WI38 (cell line): ENCODE data around the gene NHERF2.

Experiments
- H3K4me3 ChIP-seq: 2 replicates; pipeline ENCODE4 v1.5.1; 2011; ENCODE audit warnings: low read depth, mild to moderate bottlenecking, control low read depth, low read length
- CTCF ChIP-seq: IDR thresholded peaks from 2 replicates; pipeline ENCODE4 v1.5.1; 2012; ENCODE audit warnings: low read depth, mild to moderate bottlenecking, control low read depth, low read length

NHERF2 gene

DNA sequence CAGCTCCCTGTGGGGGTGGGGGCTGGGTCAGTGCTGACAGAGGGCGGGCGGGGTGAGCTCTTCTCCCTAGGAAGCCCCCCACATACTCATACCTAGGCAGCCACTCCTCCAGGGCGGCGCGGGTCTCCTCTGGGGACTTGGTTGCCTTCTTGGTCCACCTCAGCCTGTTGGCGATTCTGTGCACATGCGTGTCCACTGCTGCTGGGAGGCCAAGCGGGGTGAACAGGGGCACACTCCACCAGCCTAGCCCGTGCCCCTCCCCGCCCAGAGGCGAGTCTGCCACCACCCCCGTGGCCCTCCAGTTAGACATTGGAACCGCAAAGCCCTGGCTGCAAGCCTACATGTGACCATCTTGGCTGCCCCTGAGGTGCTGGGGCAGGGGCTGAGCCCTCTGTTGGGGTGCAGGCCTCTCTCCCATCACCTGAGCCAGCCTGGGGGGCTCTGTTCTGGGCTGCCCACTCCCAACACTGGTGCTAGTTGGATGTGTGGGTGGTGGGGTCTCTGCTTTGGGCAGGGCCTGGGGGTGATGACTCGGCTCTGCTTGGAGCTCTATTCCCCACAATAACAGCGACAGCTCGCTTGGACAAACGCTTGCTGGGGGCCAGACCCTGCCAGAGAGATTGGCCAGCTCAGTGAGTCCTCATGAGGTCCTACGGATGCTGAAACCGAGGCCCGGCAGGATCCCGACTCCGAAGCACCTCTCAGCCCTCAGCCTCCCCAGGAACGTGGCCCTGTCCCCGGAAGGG lies 13.5 kb downstream of the NHERF2 start:
- H3K4me3 ChIP-seq, result no peak overlapping the region
- TF ChIP-seq CTCF, result no peak

- H3K4me3 ChIP-seq, result no peak overlapping the region
- no peak for TF ChIP-seq CTCF
Observed at GRCh38 chr16:2040787-2041522, 14.3 kb downstream of the NHERF2 start.

DNA sequence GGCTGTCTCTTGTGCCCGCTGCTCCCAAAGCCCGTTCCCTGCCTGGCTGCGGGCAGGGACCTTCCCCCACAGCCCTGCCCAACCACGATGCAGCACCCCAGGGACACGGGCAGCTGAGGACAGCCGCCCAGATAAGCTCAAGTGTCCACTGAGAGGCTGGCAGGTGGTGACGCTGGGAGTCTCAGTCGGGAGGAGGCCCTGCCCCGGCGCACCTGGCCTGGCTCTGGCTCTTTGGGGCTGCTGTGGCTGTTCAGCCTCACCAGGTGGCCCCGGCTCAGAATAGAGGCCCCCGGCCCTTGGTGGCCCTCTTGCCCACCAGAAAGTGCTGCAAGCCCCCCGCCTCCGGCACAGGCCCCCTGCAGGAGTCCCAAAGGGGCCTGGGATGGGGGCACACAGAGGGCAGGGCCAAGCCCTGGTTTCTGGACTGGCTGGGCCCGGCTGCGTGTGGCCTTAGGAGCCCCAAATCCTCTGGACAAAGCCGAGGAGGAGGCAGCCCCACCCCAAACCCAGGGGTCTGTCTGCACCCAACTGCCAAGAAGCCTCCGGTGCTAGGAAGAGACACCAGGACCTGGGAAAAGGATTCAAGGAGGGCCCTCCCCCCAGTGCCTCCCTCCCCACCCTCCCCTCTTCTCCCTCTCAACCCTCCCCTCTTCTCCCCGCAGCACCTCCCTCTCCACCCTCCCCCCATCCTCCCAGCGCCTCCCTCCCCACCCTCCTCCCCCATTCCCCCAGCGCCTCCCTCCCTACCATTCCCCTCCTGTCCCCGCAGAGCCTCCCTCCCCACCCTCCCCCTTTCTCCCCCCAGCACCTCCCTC lies 15.7 kb downstream of the NHERF2 start:
- TF ChIP-seq CTCF, result no peak
- no peak overlapping the region for H3K4me3 ChIP-seq

DNA sequence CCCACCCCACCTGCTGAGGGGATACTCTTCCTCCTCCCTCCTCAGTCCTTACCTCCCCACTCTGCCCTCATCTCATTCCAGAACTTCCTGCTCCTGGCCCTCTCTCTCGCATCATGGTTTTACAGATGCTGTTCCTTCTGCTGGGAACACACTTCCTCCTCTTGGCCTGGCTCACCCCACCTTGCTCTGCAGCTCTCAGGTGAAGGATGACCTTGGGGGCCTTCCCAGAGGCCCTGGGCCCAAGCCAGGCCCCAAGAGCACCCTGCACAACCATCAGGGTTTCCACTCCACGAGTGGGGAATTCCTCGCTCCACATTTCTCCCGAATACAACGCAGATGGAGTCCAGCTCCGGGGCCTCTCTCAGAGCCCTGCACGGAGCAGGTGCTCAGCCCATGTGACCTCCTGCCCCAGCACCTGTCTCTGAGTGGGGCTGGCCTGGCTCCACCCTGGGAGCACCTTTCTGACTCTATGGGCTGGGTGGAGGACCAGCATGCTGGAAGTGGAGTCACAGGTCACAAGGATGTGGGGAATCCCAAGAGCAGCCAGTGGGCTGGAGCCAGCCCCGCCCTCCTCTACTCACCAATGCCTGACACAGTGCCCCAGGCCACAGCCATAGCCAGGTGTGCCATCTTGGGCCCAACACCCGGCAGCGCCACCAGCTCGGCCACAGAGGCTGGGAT lies 16.4 kb downstream of the NHERF2 start:
- no peak overlapping the region for H3K4me3 ChIP-seq
- TF ChIP-seq CTCF, result no peak

- TF ChIP-seq CTCF, result no peak
- no peak overlapping the region for H3K4me3 ChIP-seq
Observed at GRCh38 chr16:2043667-2044451, 17.2 kb downstream of the NHERF2 start.

DNA sequence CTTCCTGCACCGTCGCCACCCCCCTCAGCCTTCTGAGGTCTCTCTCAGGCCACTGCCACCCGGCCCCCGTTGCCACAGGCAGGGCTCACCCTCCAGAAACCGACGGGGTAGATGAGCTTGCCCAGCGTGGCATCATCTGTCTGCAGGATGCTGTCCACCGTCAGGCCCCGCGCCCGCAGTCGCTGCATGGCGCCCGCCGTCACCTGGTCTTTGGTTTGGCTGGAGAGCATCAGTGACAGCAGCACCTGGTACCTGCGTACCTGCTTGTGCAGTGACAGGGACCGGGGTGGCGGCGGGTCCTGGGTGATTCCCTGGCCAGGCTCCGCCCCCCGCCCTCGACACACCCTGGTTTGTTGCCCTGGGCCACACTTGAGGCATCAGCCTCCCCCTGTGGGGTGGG lies 17.8 kb downstream of the NHERF2 start:
- no peak overlapping the region for H3K4me3 ChIP-seq

More for the DNA sequence above, 17.8 kb downstream of the NHERF2 start:
- no peak for TF ChIP-seq CTCF
